H1 (cell line): ENCODE measurements around the gene CYYR1. TPM values are rescaled to one million over a fixed set of nuclear protein-coding genes. Genes with fewer than 3 reads are reported as not detected.

Experiments used
- BCL11A ChIP-seq, 2 experiments: IDR thresholded peaks; one replicate each; pipeline ENCODE4 v1.6.1; 2011; ENCODE audit warnings: low read depth in 2 of 2, low read length in 2 of 2, mild to moderate bottlenecking in 2 of 2
- JUND ChIP-seq: IDR thresholded peaks from 2 replicates; pipeline ENCODE4 v1.6.1; 2011; ENCODE audit warnings: mild to moderate bottlenecking, improper control_type of control experiment, low read length
- KDM1A ChIP-seq: fragments of 200-600, 300-600 bp; sonication (generic); IDR thresholded peaks from 2 replicates; pipeline ENCODE4 v1.7.1; 2016; ENCODE audit warnings: mild to moderate bottlenecking, low read length, borderline replicate concordance
- POU5F1 ChIP-seq: IDR thresholded peaks from 2 replicates; pipeline ENCODE4 v1.6.1; 2011; ENCODE audit warnings: low read depth, mild to moderate bottlenecking, low read length, moderate library complexity
- SAP30 ChIP-seq: fragments of 300-600 bp; sonication (generic); IDR thresholded peaks from 2 replicates; pipeline ENCODE4 v1.7.1; 2012; ENCODE audit warnings: low read length, moderate library complexity, mild to moderate bottlenecking, inconsistent platforms; ENCODE audit not compliant: insufficient read depth, insufficient replicate concordance
- polyA plus RNA-seq, 7 experiments: library from polyadenylated mRNA; depleted of rRNA in 3 of 7; stranded (reverse) in 5 of 7; unstranded in 2 of 7; fragments of >200 nt in 5 of 7; fragments of 200-250 nt in 2 of 7; gene quantifications; 1 replicate in 5 of 7; 2 replicates in 1 of 7; 4 replicates in 1 of 7; pipeline versions ENCODE4 v1.2.1 to v1.2.3, GENCODE V29; 2011 to 2013; ENCODE audit warnings: missing spikeins in 2 of 7, mixed read lengths in 2 of 7
- total RNA-seq: library from RNA; stranded (reverse); fragmentation: NEBNext Ultra II Directional; extraction: Animal tissue kit (Norgen Biotek cat#: 25700); gene quantifications from 2 replicates; pipeline ENCODE4 v1.2.1, GENCODE V29; 2021

Gene CYYR1
- total and polyA plus RNA-seq, 2 of the 8 experiments (the other 6 are each of a cell fraction or from before 2014, with no cell fraction given): 12.2 to 37.9 TPM

- TF ChIP-seq SAP30 (no peak), JUND (no peak), BCL11A (IDR thresholded peaks at IDR 0.05; ENCODE audit: low read depth in 2 of 2, low read length in 2 of 2) (no peak), KDM1A (no peak), POU5F1 (no peak)
Observed at GRCh38 chr21:26597981-26598380, 24.9 kb upstream of the CYYR1 start (continued).
